ENCODE measurements around the gene PHLPP1. TPM values are rescaled to one million over a fixed set of nuclear protein-coding genes. Genes with fewer than 3 reads are reported as not detected.

PHLPP1 gene
- total RNA-seq, 4 donors from 2014 or later: 5.5 to 9.7 (median 8.0) TPM

GRCh38 chr18:62759704-62760402 is 44.5 kb downstream of the PHLPP1 start:
- Histone ChIP-seq H3K27me3 (no peaks in the 10 kb centered on the region), H3K27ac (no peak overlapping the region), H3K4me1 (peaks cover 0 to 8% of the 10 kb centered on the region in 2 donors), H3K4me3 (no peak overlapping the region), H3K9me3 (no peaks in the 10 kb centered on the region), H3K36me3 (no peaks in the 10 kb centered on the region)
- in situ Hi-C loops (cut with MboI; ENCODE audit: low sequenced_read_pairs in 4 of 4) (no loop called here), intact Hi-C loops (cut with DNase I; ENCODE audit: low total_unique reads) (no loop called here)
- no peak for ATAC-seq
- TF ChIP-seq POLR2A (IDR thresholded peaks at IDR 0.05): no peak
- no peak for DNase-seq

- ATAC-seq (no peak), DNase-seq (no peak)
- no peaks in the 10 kb centered on the region for H3K9me3 ChIP-seq
- H3K4me1 ChIP-seq: peaks cover 0 to 8% of the 10 kb centered on the region in 2 donors
- no peaks in the 10 kb centered on the region for H3K27me3 ChIP-seq
- no peak overlapping the region for H3K27ac ChIP-seq
- no peaks in the 10 kb centered on the region for H3K36me3 ChIP-seq
- in situ Hi-C loops (cut with MboI; ENCODE audit: low sequenced_read_pairs in 4 of 4): no loop called here
- TF ChIP-seq CTCF (IDR thresholded peaks at IDR 0.05 in 4 of 5, conservative IDR thresholded peaks at IDR 0.05 in 1 of 5) (no peak), POLR2A (IDR thresholded peaks at IDR 0.05) (no peak)
- no peak overlapping the region for H3K4me3 ChIP-seq
- intact Hi-C loops (cut with DNase I; ENCODE audit: low total_unique reads): no loop called here
Measured at GRCh38 chr18:62760403-62760734, 45.0 kb downstream of the PHLPP1 start.

GRCh38 chr18:62763101-62763521 is 47.8 kb downstream of the PHLPP1 start:
- no peaks in the 10 kb centered on the region for H3K36me3 ChIP-seq
- in situ Hi-C loops (cut with MboI; ENCODE audit: low sequenced_read_pairs in 4 of 4): no loop called here

GRCh38 chr18:62766266-62766665 is 50.9 kb downstream of the PHLPP1 start:
- Histone ChIP-seq H3K27ac (no peak overlapping the region), H3K4me1 (peaks cover 16 to 17% of the 10 kb centered on the region in 2 donors), H3K4me3 (no peak overlapping the region), H3K36me3 (no peaks in the 10 kb centered on the region), H3K27me3 (no peaks in the 10 kb centered on the region), H3K9me3 (no peaks in the 10 kb centered on the region)
- no peak for TF ChIP-seq CTCF (IDR thresholded peaks at IDR 0.05 in 4 of 5, conservative IDR thresholded peaks at IDR 0.05 in 1 of 5)
- no peak for TF ChIP-seq POLR2A (IDR thresholded peaks at IDR 0.05)
- ATAC-seq: no peak
- in situ Hi-C loops (cut with MboI; ENCODE audit: low sequenced_read_pairs in 4 of 4) (no loop called here), intact Hi-C loops (cut with DNase I; ENCODE audit: low total_unique reads) (no loop called here)
- DNase-seq: no peak

More at GRCh38 chr18:62763101-62763521, 47.8 kb downstream of the PHLPP1 start:
- DNase-seq (no peak), ATAC-seq (no peak)
- no peaks in the 10 kb centered on the region for H3K9me3 ChIP-seq
- H3K4me3 ChIP-seq: no peak overlapping the region
- peaks cover 9 to 20% of the 10 kb centered on the region in 2 donors for H3K4me1 ChIP-seq
- TF ChIP-seq POLR2A (IDR thresholded peaks at IDR 0.05) (no peak), CTCF (IDR thresholded peaks at IDR 0.05 in 4 of 5, conservative IDR thresholded peaks at IDR 0.05 in 1 of 5) (no peak)
- H3K27ac ChIP-seq: no peak overlapping the region
- no peaks in the 10 kb centered on the region for H3K27me3 ChIP-seq
- intact Hi-C loops (cut with DNase I; ENCODE audit: low total_unique reads): no loop called here

GRCh38 chr18:62767321-62767720 is 52.0 kb downstream of the PHLPP1 start:
- ATAC-seq (no peak), DNase-seq (no peak)
- Histone ChIP-seq H3K9me3 (no peaks in the 10 kb centered on the region), H3K27me3 (no peaks in the 10 kb centered on the region), H3K36me3 (no peaks in the 10 kb centered on the region), H3K27ac (no peak overlapping the region), H3K4me1 (peaks cover 16 to 17% of the 10 kb centered on the region in 2 donors), H3K4me3 (no peak overlapping the region)
- TF ChIP-seq CTCF (IDR thresholded peaks at IDR 0.05 in 4 of 5, conservative IDR thresholded peaks at IDR 0.05 in 1 of 5): no peak
- no peak for TF ChIP-seq POLR2A (IDR thresholded peaks at IDR 0.05)
- in situ Hi-C loops (cut with MboI; ENCODE audit: low sequenced_read_pairs in 4 of 4): no loop called here
- intact Hi-C loops (cut with DNase I; ENCODE audit: low total_unique reads): no loop called here

Data from gastrocnemius medialis (tissue), 4 donors.